ENCODE results near the gene PIF1. TPM values are rescaled to one million over a fixed set of nuclear protein-coding genes. Genes with fewer than 3 reads are reported as not detected.

PIF1 gene
- total RNA-seq, 1 experiment from 2014 or later = 45.8 TPM

- no peaks in the 10 kb centered on the region for H3K4me1 Mint-ChIP-seq (ENCODE audit: low read depth, unreplicated experiment)
- Histone ChIP-seq H3K36me3 (ENCODE audit: control insufficient read depth, insufficient read depth, low read length) (no peaks in the 10 kb centered on the region), H3K4me1 (no peaks in the 10 kb centered on the region), H3K9me3 (no peaks in the 10 kb centered on the region), H3K4me3 (ENCODE audit: low read depth, low read length) (no peak overlapping the region), H3K27me3 (replicated peaks; ENCODE audit: control insufficient read depth, insufficient read depth, low read length) (no peaks in the 10 kb centered on the region)
- no peak overlapping the region for H3K4me3 Mint-ChIP-seq (ENCODE audit: unreplicated experiment)
- no peaks in the 10 kb centered on the region for H3K36me3 Mint-ChIP-seq (ENCODE audit: insufficient read depth, unreplicated experiment)
- no peak overlapping the region for H3K27ac Mint-ChIP-seq (ENCODE audit: unreplicated experiment)
- H3K9me3 Mint-ChIP-seq (ENCODE audit: unreplicated experiment) = no peaks in the 10 kb centered on the region
- BruUV-seq (replicated peaks) = no TSS peak
- no peak for DNase-seq
- intact Hi-C loops (cut with micrococcal nuclease; ENCODE audit: unreplicated experiment) = no loop called here
- POLR2A ChIA-PET = no interaction called here
- CTCF ChIA-PET = no interaction called here
- H3K27me3 Mint-ChIP-seq (ENCODE audit: insufficient read depth, unreplicated experiment) = peaks cover 3% of the 10 kb centered on the region
- no peak for TF ChIP-seq CTCF (IDR thresholded peaks at IDR 0.05; ENCODE audit: insufficient read depth in 1 of 2, low read depth in 1 of 2, low read length in 1 of 2, severe bottlenecking in 1 of 2, unreplicated experiment in 1 of 2)
These were observed 45.8 kb downstream of the PIF1 start for GRCh38 chr15:64779630-64780029.

GRCh38 chr15:64779024-64779423 is 46.4 kb downstream of the PIF1 start:
- no peaks in the 10 kb centered on the region for H3K36me3 ChIP-seq (ENCODE audit: control insufficient read depth, insufficient read depth, low read length)
- BruUV-seq (replicated peaks) = no TSS peak
- no peaks in the 10 kb centered on the region for H3K9me3 Mint-ChIP-seq (ENCODE audit: unreplicated experiment)
- no peaks in the 10 kb centered on the region for H3K27me3 ChIP-seq (replicated peaks; ENCODE audit: control insufficient read depth, insufficient read depth, low read length)
- H3K4me1 ChIP-seq = no peaks in the 10 kb centered on the region
- no peaks in the 10 kb centered on the region for H3K36me3 Mint-ChIP-seq (ENCODE audit: insufficient read depth, unreplicated experiment)
- no peak overlapping the region for H3K27ac Mint-ChIP-seq (ENCODE audit: unreplicated experiment)
- intact Hi-C loops (cut with micrococcal nuclease; ENCODE audit: unreplicated experiment) = no loop called here
- no peak for TF ChIP-seq CTCF (IDR thresholded peaks at IDR 0.05; ENCODE audit: insufficient read depth in 1 of 2, low read depth in 1 of 2, low read length in 1 of 2, severe bottlenecking in 1 of 2, unreplicated experiment in 1 of 2)
- H3K4me1 Mint-ChIP-seq (ENCODE audit: low read depth, unreplicated experiment) = no peaks in the 10 kb centered on the region
- H3K4me3 Mint-ChIP-seq (ENCODE audit: unreplicated experiment) = no peak overlapping the region
- no peaks in the 10 kb centered on the region for H3K9me3 ChIP-seq
- POLR2A ChIA-PET = no interaction called here
- CTCF ChIA-PET = no interaction called here
- no peak for DNase-seq
- no peak overlapping the region for H3K4me3 ChIP-seq (ENCODE audit: low read depth, low read length)
- H3K27me3 Mint-ChIP-seq (ENCODE audit: insufficient read depth, unreplicated experiment) = peaks cover 3% of the 10 kb centered on the region

- Histone ChIP-seq H3K9me3 (no peaks in the 10 kb centered on the region), H3K36me3 (ENCODE audit: control insufficient read depth, insufficient read depth, low read length) (no peaks in the 10 kb centered on the region), H3K27me3 (replicated peaks; ENCODE audit: control insufficient read depth, insufficient read depth, low read length) (no peaks in the 10 kb centered on the region), H3K4me3 (ENCODE audit: low read depth, low read length) (peak overlapping the region; percentile 56), H3K4me1 (no peaks in the 10 kb centered on the region; the same call in 1 of the 2 replicates)
- Mint-ChIP-seq H3K27ac (ENCODE audit: unreplicated experiment) (no peak overlapping the region), H3K4me1 (ENCODE audit: low read depth, unreplicated experiment) (no peaks in the 10 kb centered on the region), H3K4me3 (ENCODE audit: unreplicated experiment) (peak overlapping the region; percentile 81), H3K27me3 (ENCODE audit: insufficient read depth, unreplicated experiment) (peaks cover 3% of the 10 kb centered on the region), H3K9me3 (ENCODE audit: unreplicated experiment) (no peaks in the 10 kb centered on the region), H3K36me3 (ENCODE audit: insufficient read depth, unreplicated experiment) (no peaks in the 10 kb centered on the region)
- BruUV-seq (replicated peaks) = no TSS peak
- no peak for DNase-seq
- CTCF ChIA-PET = no interaction called here
- no peak for TF ChIP-seq CTCF (IDR thresholded peaks at IDR 0.05; ENCODE audit: insufficient read depth in 1 of 2, low read depth in 1 of 2, low read length in 1 of 2, severe bottlenecking in 1 of 2, unreplicated experiment in 1 of 2)
- POLR2A ChIA-PET = no interaction called here
- intact Hi-C loops (cut with micrococcal nuclease; ENCODE audit: unreplicated experiment) = no loop called here
These were observed 49.1 kb downstream of the PIF1 start for GRCh38 chr15:64776402-64776786.

Data from Caco-2 (cell line).